Ovary (tissue), 9 donors: Measurements from ENCODE around the gene ZP1. TPM values are rescaled to one million over a fixed set of nuclear protein-coding genes. Genes with fewer than 3 reads are reported as not detected.
"Not testable (repeated sequence)": the region's sequence is repeated elsewhere in the genome, so short reads cannot be mapped to it uniquely, and the experiment has no call there.

Experiments
- DNase-seq, 5 donors: peaks; one replicate each; pipeline ENCODE4 v3.0.0-alpha.2; 2019 to 2020
- H3K27ac ChIP-seq, 2 donors: fragments of 200-600 bp; one replicate each; pipeline versions ENCODE4 v1.5.1 to v1.8.0; 2019 to 2022
- H3K27me3 ChIP-seq: fragments of 200-600 bp; one replicate; pipeline ENCODE4 v1.8.0; 2022
- H3K36me3 ChIP-seq: fragments of 200-600 bp; sonication (generic); one replicate; pipeline ENCODE4 v1.5.1; 2019
- H3K4me1 ChIP-seq: one replicate; pipeline ENCODE4 v1.8.1; 2013; ENCODE audit warnings: mild to moderate bottlenecking, moderate library complexity; ENCODE audit not compliant: insufficient read depth
- H3K4me3 ChIP-seq: fragments of 200-600 bp; sonication (generic); one replicate; pipeline ENCODE4 v1.5.1; 2017
- H3K9me3 ChIP-seq, 2 donors: fragments of 200-600 bp in 1 of 2; sonication (generic) in 1 of 2; one replicate each; pipeline versions ENCODE4 v1.5.1 to v1.8.1; 2013 to 2019; ENCODE audit warnings: mild to moderate bottlenecking in 1 of 2, moderate library complexity in 1 of 2
- EP300 ChIP-seq: sonication (generic); formaldehyde crosslinking; IDR thresholded peaks from one replicate; pipeline ENCODE4 v1.6.1; 2017; ENCODE audit warnings: antibody characterized with exemption
- POLR2A ChIP-seq: fragments of 450-650 bp; IDR thresholded peaks from one replicate; pipeline ENCODE4 v1.6.1; 2017; ENCODE audit warnings: antibody characterized with exemption, mild to moderate bottlenecking, moderate library complexity
- WGBS, 3 donors: extraction: QIAGEN DNeasy Blood & Tissue Kit in 1 of 3; methylation state at CpG; one replicate each; pipeline versions ENCODE4 v1.1.5 to v1.1.7; 2013 to 2017; 5-methylcytosine and 5-hydroxymethylcytosine counted together
- intact Hi-C, 4 donors: fragments of 100-400 bp; cut with DNase I; formaldehyde crosslinking; loops; one replicate each; pipeline versions ENCODE4 v1.11.0 to v1.15.1; 2022 to 2023
- polyA plus RNA-seq, 2 donors: library from polyadenylated mRNA; stranded (reverse); fragments of 200-250 nt in 1 of 2; fragments of 350-450 nt in 1 of 2; fragmentation: Illumina TruSeq in 1 of 2; extraction: RNeasy Lipid Tissue Mini Kit (QIAGEN cat#74804) in 1 of 2; gene quantifications; one replicate each; pipeline ENCODE4 v1.2.3, GENCODE V29; 2013 to 2014
- total RNA-seq, 7 donors: library from RNA; depleted of rRNA in 2 of 7; stranded (reverse); fragments of >200 nt in 2 of 7; fragmentation: NEBNext Ultra II Directional in 3 of 7; extraction: Animal tissue kit (Norgen Biotek cat#: 25700) in 3 of 7; gene quantifications; one replicate each; pipeline versions ENCODE4 v1.1.0 to v1.2.4, GENCODE V29; 2016 to 2023
- TF ChIP-seq, protein P1 (sequence below), 3 donors: fragments of 450-650 bp in 2 of 3; fragments of 200-600 bp in 1 of 3; IDR thresholded peaks; one replicate each; pipeline versions ENCODE4 v1.5.1 to v1.8.0; 2016 to 2022; ENCODE audit warnings: antibody characterized with exemption in 3 of 3, mild to moderate bottlenecking in 1 of 3
- donor health status: DM: no; HTN: no; CAD: no; lungs with moderate emphysema.
- donor health status: DM: no; HTN: no; CAD: no.
- donor health status: Bipolar disorder and iron deficiency.
- donor health status: DM: yes; HTN: yes; CAD: no.
- donor health status: DM: no; HTN: no; CAD: no.
- donor health status: DM: yes; HTN: yes; CAD: no.

Gene ZP1
- total and polyA plus RNA-seq, 9 donors = 0.17 TPM; not detected in 8

DNA sequence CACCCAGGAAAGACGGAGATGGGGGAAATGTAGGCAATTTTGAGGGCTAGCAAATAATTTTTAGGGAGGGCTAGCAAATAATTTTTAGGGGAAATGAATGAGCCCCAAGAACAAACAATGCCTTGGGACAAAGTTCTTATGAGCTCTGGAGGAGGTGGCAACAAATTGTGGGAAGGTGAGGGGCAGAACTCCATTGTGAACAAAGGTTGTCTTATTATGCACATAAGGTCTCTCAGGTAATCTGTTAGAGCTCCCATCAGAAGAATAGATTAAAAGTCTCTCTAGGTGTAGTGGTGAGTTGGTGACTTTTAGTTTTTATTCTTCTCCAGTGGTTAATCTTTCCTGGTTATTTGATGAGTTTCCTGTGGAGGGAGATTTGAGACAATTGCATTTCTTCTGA is 41.5 kb downstream of the ZP1 start:
- TF ChIP-seq, protein P1, sequence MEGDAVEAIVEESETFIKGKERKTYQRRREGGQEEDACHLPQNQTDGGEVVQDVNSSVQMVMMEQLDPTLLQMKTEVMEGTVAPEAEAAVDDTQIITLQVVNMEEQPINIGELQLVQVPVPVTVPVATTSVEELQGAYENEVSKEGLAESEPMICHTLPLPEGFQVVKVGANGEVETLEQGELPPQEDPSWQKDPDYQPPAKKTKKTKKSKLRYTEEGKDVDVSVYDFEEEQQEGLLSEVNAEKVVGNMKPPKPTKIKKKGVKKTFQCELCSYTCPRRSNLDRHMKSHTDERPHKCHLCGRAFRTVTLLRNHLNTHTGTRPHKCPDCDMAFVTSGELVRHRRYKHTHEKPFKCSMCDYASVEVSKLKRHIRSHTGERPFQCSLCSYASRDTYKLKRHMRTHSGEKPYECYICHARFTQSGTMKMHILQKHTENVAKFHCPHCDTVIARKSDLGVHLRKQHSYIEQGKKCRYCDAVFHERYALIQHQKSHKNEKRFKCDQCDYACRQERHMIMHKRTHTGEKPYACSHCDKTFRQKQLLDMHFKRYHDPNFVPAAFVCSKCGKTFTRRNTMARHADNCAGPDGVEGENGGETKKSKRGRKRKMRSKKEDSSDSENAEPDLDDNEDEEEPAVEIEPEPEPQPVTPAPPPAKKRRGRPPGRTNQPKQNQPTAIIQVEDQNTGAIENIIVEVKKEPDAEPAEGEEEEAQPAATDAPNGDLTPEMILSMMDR (IDR thresholded peaks at IDR 0.05) = no peak
- TF ChIP-seq EP300 (no peak), POLR2A (no peak)
- Histone ChIP-seq H3K4me3 (no peak overlapping the region), H3K9me3 (no peaks in the 10 kb centered on the region), H3K27ac (no peak overlapping the region), H3K27me3 (no peaks in the 10 kb centered on the region), H3K36me3 (no peaks in the 10 kb centered on the region), H3K4me1 (peaks cover 9% of the 10 kb centered on the region)
- DNase-seq = no peak
- intact Hi-C loops = no loop called here
- WGBS, 3 donors = 5 to 70% (median 24%) methylated on average over 1 of the region's 1 CpG

DNA sequence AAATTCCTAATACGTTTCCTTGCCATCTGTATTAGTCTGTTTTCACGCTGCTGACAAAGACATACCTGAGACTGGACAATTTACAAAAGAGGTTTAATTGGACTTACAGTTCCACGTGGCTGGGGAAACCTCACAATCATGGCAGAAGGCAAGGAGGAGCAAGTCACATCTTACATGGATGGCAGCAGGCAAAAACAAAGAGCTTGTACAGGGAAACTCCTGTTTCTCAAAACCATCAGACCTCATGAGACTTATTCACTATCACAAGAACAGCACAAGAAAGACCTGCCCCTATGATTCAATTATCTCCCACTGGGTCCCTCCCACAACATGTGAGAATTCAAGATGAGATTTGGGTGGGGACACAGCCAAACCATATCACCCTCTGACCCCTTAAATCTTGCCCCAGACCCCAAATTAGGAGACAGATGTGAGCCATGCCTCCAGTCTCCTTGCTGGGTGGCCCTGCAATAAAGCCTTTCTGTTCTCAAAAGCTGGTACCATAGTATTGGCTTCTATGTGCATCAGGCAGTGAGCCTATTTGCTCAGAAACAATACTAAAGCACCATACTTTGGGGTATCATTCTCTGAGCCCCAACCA is 42.4 kb downstream of the ZP1 start:
- H3K27ac ChIP-seq, DNase-seq, H3K27me3 ChIP-seq, H3K9me3 ChIP-seq, H3K36me3 ChIP-seq, intact Hi-C loops, H3K4me1 ChIP-seq, H3K4me3 ChIP-seq: not testable (repeated sequence)
- WGBS, 3 donors = 59 to 61% (median 60%) methylated on average over 3 of the region's 3 CpGs

DNA sequence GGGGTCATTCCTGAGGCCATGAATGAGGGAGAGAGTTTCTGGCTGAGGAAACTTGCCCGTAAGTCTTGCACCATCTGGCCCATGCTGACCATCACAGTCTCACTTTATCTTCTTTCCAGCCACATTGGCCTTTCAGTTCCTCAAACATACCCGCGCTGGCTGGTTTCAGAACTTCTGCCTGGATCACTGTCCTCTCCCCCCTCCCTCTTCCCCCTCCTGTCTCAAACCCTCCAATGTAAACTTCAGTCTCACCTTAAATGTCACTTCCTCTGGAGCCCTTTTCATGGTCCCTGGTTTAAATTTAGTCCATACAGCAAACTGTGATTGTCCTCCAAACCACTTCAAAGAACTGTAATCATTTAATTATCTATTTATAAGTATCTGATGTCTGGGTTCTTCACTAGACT is 42.9 kb downstream of the ZP1 start:
- intact Hi-C loops = no loop called here

DNA sequence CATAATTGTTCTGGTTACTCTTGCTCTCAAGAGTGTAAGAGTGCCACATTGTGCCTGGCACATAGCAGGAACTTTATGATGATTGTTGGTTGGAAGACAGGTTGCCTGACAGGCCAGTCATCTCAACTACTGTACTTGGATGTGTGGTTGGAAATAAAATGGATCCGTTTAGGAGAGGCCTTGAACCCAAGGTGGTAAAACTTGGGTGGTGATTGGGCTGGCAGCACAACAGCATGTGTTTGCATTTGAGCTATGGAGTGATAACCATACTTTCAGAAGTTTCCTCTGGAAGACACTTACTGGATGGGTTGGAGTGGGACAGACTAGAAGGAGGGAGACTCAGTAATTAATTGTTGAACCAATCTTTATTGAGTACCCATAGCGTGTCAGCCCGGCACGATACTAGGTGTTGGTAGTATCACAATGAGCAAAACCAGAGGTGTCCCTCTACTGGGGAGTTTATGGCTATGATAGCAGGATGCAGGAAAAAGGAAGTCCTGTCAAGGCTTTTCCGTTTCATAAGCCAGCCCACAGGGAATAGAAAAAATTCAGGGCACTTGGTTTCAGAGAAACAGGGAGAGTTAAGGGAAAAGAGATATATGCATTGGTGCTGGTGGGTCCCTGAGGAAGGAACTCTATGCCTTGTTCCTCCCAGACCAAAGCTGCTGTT is 43.5 kb downstream of the ZP1 start:
- H3K4me3 ChIP-seq = no peak overlapping the region
- no peak overlapping the region for H3K27ac ChIP-seq
- DNase-seq = no peak
- intact Hi-C loops = no loop called here
- no peaks in the 10 kb centered on the region for H3K27me3 ChIP-seq
- 51 to 55% (median 53%) methylated on average over 5 of the region's 5 CpGs for WGBS, 3 donors
- peaks cover 4% of the 10 kb centered on the region for H3K4me1 ChIP-seq
- no peaks in the 10 kb centered on the region for H3K9me3 ChIP-seq
- no peaks in the 10 kb centered on the region for H3K36me3 ChIP-seq
- TF ChIP-seq, protein P1 (IDR thresholded peaks at IDR 0.05) = no peak
- TF ChIP-seq POLR2A (no peak), EP300 (no peak)

More for the DNA sequence above, 42.9 kb downstream of the ZP1 start:
- peaks cover 4% of the 10 kb centered on the region for H3K4me1 ChIP-seq
- no peak overlapping the region for H3K27ac ChIP-seq
- TF ChIP-seq EP300 = no peak
- TF ChIP-seq, protein P1 (IDR thresholded peaks at IDR 0.05) = no peak
- no peak for TF ChIP-seq POLR2A
- no peaks in the 10 kb centered on the region for H3K9me3 ChIP-seq
- H3K36me3 ChIP-seq = no peaks in the 10 kb centered on the region
- DNase-seq = no peak
- H3K27me3 ChIP-seq = no peaks in the 10 kb centered on the region
- no peak overlapping the region for H3K4me3 ChIP-seq
- WGBS, 3 donors = 63 to 92% (median 89%) methylated on average over 3 of the region's 3 CpGs

DNA sequence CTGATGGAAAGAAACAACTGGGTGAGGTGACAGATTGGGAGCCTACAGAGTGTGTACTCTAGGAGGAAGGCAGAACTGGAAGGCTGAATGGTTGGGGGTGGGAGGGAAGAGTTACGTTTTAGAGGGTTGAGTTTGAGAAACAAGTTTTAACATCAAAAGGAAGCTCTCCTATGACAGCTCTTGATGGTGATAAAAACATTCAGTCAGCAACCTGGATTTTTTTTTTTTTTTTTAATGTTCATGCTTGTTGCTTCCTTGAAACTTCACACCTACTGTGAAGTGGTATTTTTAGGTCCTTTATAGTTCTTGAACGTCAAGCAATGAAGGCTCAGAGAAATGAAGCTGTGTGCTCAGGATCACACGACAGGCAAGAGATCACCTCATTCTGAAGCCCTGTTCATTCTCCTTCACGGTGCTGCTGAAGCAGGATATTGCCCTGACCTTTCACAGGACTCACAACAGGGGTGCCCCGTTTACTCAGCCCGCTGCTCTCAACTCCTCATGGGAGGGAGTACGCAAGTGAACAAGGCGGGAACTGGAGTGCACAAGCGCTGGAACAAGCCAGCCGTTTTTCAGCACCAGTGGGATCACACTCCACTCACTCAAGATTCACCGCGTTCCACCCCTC is 45.0 kb downstream of the ZP1 start:
- intact Hi-C loops = no loop called here
- TF ChIP-seq, protein P1 (IDR thresholded peaks at IDR 0.05) = no peak
- 65 to 68% (median 67%) methylated on average over 12 of the region's 12 CpGs for WGBS, 3 donors
- H3K27me3 ChIP-seq = no peaks in the 10 kb centered on the region
- H3K27ac ChIP-seq = no peak overlapping the region
- no peak for DNase-seq
- H3K4me3 ChIP-seq = no peak overlapping the region
- peaks cover 3% of the 10 kb centered on the region for H3K4me1 ChIP-seq
- no peaks in the 10 kb centered on the region for H3K9me3 ChIP-seq
- no peaks in the 10 kb centered on the region for H3K36me3 ChIP-seq
